COLO668 (cell line): ENCODE data around the gene IL1RAP.
"Not testable (repeated sequence)": the region's sequence is repeated elsewhere in the genome, so short reads cannot be mapped to it uniquely, and the experiment has no call there.

Experiments
- DNase-seq: peaks from one replicate; lab custom pipeline; 2025; ENCODE audit not compliant: unreplicated experiment; lab: John Stamatoyannopoulos, UW

Gene IL1RAP, protein sequence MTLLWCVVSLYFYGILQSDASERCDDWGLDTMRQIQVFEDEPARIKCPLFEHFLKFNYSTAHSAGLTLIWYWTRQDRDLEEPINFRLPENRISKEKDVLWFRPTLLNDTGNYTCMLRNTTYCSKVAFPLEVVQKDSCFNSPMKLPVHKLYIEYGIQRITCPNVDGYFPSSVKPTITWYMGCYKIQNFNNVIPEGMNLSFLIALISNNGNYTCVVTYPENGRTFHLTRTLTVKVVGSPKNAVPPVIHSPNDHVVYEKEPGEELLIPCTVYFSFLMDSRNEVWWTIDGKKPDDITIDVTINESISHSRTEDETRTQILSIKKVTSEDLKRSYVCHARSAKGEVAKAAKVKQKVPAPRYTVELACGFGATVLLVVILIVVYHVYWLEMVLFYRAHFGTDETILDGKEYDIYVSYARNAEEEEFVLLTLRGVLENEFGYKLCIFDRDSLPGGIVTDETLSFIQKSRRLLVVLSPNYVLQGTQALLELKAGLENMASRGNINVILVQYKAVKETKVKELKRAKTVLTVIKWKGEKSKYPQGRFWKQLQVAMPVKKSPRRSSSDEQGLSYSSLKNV

DNA sequence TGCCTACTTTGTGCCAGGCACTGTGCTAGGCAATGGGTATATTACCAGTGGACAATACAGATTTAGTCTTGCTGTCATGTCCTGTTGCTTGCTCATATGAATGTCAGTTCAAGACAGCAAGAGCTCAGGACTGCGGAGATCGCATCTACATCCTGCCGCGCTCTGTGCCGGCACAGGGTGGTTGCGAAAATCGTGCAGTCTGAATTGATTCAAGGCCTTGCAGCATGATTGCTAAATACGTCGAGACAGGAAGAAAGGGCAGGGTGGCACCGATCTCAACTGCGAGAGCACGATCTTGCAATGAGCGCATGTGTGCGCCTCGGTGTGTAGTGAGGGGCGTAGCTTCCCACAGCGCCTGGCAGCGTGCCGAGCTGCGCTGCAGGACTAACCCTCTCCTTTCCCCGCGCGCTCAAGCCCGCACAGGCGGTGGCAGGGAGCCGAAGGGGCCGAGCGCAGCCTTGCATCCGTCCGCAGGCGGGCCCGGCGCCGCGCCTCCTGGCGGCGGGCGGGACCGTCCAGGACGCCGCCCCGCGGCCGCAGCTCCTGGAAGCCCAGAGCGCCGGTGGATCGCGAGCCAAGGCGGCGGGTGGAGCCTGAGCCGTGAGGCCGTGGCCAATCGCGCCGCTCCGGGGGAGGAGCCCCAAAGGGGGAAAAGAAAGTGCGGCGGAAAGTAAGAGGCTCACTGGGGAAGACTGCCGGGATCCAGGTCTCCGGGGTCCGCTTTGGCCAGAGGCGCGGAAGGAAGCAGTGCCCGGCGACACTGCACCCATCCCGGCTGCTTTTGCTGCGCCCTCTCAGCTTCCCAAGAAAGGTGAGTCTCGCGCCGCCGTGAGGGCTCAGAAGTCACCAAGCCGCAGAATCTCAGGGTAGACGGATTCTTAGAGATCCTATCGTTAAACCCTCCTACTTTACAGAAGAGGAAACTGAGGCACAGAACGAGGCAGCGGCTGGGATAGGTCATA is at the start of gene IL1RAP:
Gene IL1RAP (plus strand): TSS at position 677 of the 962 bp plus-strand sequence. CDS start 50,205 bp downstream, outside the sequence.
- peak; percentile 84 for DNase-seq

- no peak for DNase-seq
Observed at GRCh38 chr3:190467922-190468321, 46.0 kb upstream of the IL1RAP start.

DNA sequence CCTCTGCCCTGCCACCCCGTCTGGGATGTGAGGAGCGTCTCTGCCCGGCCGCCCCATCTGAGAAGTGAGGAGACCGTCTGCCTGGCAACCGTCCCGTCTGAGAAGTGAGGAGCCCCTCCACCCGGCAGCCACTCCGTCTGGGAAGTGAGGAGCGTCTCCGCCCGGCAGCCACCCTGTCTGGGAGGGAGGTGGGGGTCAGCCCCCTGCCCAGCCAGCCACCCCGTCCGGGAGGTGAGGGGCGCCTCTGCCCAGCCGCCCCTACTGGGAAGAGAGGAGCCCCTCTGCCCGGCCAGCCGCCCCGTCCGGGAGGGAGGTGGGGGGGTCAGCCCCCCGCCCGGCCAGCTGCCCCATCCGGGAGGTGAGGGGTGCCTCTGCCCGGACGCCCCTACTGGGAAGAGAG is 40.6 kb upstream of the IL1RAP start:
- DNase-seq, result not testable (repeated sequence)

- DNase-seq, result no peak
Observed at GRCh38 chr3:190481779-190482178, 32.1 kb upstream of the IL1RAP start.

DNA sequence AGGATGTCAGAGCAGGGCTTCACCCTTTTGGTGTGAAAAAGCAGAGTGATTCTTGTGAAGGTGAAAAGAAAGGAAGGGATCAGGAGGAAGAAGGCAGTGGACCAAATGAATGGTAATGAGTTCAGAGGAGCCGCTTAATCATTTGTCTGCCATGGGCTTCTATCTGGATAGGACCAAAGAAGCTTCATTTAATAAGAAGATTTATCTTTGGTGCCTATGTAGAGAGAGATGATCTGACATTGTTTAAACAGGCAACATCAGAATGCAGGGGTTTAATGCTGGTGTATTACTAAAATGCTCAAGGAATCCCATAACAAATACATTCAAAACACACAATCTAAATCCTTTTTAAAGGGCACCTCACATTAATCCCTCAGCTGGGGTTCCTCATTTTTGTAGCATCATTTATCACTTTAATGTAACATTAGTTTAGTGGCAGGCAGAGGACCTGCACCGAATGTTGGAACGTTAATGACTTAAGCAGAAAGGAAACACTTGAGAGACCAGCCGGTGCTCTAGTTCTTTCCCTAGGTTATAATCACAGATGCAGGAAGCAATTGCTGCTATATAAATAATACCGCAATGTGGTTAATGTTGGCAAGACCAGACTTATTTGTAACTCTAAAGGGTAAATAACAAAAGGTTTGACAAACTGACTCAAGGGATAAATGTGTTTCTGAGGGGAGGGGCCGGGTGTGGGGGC is 27.9 kb upstream of the IL1RAP start:
- DNase-seq, result no peak

DNA sequence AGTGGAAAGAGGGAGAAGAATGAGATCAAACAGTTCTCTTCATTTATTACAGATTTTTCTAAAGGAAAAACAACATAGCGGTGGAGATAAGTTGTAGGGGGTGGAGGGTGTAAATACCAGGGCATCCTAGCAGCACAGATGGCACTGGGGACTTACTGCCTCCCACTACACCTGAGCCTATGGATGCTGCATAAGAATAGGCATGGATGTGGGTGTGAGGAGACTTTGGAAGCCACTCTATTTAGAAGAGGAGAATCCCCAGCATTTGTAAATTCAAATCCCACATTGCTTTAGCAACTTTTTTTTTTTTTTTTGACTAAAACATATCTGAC is 27.4 kb upstream of the IL1RAP start:
- no peak for DNase-seq

- no peak for DNase-seq
Observed at GRCh38 chr3:190486908-190487607, 26.8 kb upstream of the IL1RAP start.

DNA sequence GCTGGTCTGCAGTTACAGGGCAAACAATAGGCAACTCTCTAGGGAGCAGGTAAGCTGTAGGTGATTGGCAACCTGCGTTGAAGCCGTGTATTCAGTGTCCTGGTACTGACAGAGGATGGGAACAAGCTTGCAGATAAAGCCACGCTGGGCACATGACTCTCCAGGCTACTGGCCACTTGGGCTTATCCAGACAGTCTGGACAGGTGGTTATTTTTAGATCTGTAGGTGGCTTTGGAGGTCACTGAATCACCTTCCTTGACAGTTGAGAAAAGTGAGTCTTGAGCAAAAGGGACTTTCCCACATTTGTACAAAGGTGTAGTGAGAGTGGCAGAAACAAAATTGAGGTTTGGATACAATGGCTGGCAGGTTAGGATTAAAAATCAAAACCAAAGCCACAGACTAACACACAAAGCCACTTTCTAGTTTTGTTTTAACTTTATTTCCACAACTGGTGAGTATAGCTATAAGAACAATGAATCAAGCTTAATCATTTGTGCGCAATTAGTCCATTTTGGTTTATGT is 22.3 kb upstream of the IL1RAP start:
- no peak for DNase-seq

DNA sequence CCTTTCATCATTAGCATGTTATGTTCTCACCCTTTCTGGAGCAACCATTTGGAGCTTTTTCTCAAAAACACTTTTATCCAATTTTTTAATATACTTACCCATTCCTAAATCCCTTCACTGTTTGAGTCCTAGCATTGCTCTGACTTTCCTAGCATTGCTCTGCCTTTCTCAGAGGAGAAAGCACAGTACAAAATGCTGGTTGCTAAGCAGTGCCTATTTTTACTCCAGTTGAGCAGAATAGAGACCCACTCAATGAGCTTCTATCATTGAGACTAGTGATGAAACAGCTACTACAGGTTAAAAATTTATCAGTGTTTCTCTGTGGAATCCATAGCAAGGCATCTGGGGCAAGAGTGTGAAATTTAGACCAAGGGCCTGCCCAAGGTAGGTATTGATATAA is 21.8 kb upstream of the IL1RAP start:
- no peak for DNase-seq

DNA sequence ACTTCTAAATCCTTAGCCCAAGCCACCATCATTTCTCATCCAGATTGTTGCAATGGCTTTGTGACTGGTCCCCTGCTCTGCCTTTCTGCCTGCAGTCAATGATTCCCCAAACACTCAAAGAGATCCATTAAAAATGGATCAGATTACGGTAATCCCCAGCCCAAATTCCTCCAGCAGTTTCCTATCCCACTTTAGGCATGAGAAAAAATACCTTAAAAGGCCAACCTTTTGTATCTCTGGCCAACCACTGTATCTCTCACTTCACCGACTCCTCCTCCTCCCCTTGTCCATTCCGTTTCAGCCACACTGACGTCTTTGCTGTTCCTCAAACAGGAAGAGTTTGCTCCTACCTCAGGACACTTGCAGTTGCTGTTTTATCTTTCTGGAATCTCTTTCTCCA is 20.9 kb upstream of the IL1RAP start:
- no peak for DNase-seq

DNA sequence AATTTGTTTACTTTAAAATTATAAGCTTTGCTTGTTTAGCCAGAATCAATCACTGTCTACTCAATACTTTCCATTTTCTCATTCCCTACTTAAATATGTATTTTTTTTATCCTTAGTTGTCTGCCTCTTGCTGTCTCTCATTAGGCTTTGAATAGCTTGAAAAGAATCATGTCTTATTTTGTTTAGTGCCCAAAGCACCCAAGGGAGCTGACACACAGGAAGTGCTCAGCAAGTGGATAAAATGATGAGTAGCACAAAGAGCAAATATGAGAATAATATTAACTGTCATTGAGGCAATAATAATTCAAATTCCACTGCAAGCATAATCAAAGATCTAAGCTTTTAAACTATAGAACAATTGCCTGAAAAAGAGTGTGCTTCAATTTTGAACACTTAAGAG is 19.0 kb upstream of the IL1RAP start:
- no peak for DNase-seq

DNA sequence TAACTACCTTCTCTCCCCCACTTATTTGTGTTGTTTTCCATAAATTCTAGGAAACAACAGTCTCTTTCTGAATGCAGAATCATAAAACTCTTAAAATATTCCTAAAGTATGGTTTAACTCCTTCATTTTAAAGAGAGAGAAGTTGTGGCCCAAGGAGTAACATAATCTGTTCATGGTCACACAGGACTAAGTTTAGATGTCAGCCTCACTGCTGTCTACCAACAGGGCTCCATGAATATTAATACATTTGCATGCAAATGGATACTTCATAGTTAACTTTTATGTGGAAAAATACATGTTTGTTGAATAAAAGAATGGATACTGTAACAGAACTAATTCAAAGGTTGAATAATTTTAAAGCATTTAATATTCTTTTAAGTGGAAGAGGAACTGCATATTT is 18.5 kb upstream of the IL1RAP start:
- DNase-seq, result no peak

DNA sequence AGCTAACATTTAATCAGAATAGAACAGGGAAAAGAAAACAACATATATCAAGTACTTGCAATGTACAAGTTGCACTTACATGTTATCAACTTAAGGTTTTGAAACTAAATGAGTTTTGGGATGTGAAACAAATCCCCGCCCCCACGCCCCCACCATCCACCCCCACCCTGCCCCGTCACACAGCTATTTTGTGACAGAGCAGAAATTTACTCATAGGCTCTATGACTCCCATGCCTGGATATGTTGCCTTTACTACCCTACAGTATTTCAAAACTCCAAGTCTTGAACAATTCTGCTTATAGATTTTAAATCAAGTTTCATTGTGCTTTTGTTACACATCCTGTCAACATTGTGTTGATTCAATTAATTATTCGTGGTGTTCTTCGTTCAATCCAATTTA is 18.1 kb upstream of the IL1RAP start:
- no peak for DNase-seq

GRCh38 chr3:190496859-190497258 is 17.0 kb upstream of the IL1RAP start:
- no peak for DNase-seq

DNA sequence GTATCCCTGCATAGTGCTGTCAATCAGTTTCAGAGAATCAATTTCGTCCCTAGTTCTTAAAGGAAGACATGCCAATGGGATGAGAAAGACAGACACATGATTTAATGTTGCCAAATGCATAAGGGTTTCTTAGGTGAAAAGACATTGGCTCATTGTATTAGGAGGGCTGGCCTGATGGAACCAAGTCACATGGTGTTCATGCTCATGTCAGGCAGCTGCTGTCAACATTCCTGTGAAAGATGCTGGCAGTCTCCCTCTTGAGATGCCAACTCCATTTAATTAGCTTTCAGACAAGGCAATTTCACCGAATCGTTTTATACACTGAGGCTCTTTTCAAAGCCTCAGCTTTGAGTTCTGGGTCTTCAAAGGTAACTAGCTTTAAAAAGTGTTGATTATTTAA is 16.1 kb upstream of the IL1RAP start:
- no peak for DNase-seq

DNA sequence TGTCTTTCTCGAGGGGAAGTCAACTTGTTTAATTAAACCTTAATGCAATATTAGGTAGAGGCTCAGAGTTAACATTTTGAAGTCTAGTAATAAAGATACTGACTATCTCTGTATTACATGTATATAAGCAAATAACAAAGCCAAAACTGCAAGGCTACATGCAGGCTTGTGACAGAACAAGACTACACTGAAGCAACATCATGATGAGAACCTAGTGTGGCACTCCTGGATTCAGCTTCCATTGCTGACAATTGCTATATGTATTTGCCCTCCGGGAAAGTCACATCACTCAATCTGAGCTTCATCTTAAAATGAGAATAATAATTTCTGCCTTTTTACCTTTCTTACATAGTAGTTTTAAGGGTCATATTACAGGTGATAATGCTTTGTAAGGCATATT is 15.6 kb upstream of the IL1RAP start:
- no peak for DNase-seq

DNA sequence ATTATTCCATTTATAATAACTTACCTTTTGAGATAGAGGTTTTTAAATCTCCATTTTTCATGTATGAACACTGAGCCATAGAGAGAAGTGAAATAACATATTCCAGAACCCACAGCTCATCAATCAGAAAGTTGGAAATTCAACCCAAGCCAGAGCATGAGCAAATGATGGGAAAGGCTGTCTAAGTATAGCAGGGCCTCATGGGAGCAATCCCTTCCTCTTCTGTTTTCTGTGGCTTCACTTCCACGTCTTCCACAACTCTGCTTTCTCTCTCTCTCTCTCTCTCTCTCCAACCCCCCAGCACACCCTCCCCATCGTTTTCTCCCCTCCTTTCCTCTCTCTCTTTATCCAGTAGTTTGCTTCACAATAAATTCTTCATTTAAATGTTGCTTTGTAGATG is 14.8 kb upstream of the IL1RAP start:
- DNase-seq, result no peak

DNA sequence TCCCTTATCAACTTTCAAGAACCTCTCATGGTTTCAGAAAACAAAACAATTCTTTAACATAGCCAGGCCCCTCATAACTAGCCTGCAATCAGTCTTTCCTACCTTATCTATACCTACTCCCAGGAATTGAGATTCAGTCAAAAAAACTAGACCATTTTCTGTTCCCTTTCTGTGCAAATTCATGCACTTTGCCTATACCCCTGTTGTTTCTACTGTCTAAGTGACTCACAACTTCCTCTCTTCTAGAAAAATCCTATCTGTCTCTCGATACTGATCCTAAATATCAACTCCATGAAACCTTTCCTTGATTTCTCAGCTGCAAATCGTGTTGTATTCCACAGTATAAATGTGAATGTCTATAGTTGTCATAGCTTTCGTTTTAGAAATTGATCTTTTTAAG is 10.9 kb upstream of the IL1RAP start:
- DNase-seq, result no peak

GRCh38 chr3:190504354-190505125 is 9.3 kb upstream of the IL1RAP start:
- DNase-seq, result no peak
